HepG2 (cell line): ENCODE results near the gene RSKR. TPM values are rescaled to one million over a fixed set of nuclear protein-coding genes. Genes with fewer than 3 reads are reported as not detected.

ENCODE experiments used
- ATAC-seq: fragments of 200-7000 bp; cut with Tn5 transposase; 3 replicates; pipeline ENCODE4 v1.9.1; 2020; ENCODE audit warnings: mild to moderate bottlenecking, moderate library complexity
- BruUV-seq: library from RNA; stranded (reverse); fragments of 400-500 nt; replicated peaks from 2 replicates; lab custom pipeline; 2021; lab: Mats Ljungman, UMichigan
- CTCF ChIA-PET: fragments of 300-600 bp; formaldehyde crosslinking; extraction: SDS; loops from one replicate; lab custom pipeline; 2021; ENCODE audit warnings: low total read pairs, inconsistent platforms, low intra/inter-chr PET ratio; lab: Yijun Ruan, JAX
- POLR2A ChIA-PET: fragments of 350-600 bp; sonication (Branson Sonifier 250); formaldehyde crosslinking; loops from one replicate; lab custom pipeline; 2020; ENCODE audit warnings: antibody characterized with exemption, inconsistent platforms; lab: Yijun Ruan, JAX
- DNase-seq: peaks from one replicate; pipeline ENCODE4 v3.0.0-alpha.2; 2015; ENCODE audit warnings: low spot score
- FAIRE-seq: peaks from 3 replicates; lab custom pipeline; 2011; peaks lifted over from hg19 to GRCh38; lab: Jason Lieb, UNC
- H2AFZ ChIP-seq: one replicate; pipeline ENCODE4 v1.6.1; 2011; ENCODE audit warnings: low read length, inconsistent platforms
- H3K27ac ChIP-seq: fragments of 300-600 bp; 3 replicates; pipeline ENCODE4 v1.8.0; 2011; ENCODE audit warnings: mixed run types, mild to moderate bottlenecking, mixed read lengths, low read length, inconsistent platforms; ENCODE audit not compliant: insufficient read depth; ENCODE audit errors: extremely low read length
- H3K27me3 ChIP-seq, 2 experiments: fragments of 200-600 bp in 1 of 2; 2 replicates in 1 of 2; 3 replicates in 1 of 2; pipeline versions ENCODE4 v1.6.0 to v1.8.0; 2011; ENCODE audit warnings: low read length in 2 of 2, mild to moderate bottlenecking in 2 of 2, moderate library complexity in 2 of 2, inconsistent platforms in 1 of 2; ENCODE audit not compliant: insufficient read depth in 2 of 2, control insufficient read depth in 1 of 2
- H3K36me3 ChIP-seq, 2 experiments: fragments of 200-600 bp in 1 of 2; replicated peaks in 1 of 2; 2 replicates in 1 of 2; 3 replicates in 1 of 2; pipeline versions ENCODE4 v1.5.1 to v1.8.0; 2011; ENCODE audit warnings: low read length in 2 of 2, inconsistent platforms in 1 of 2; ENCODE audit not compliant: insufficient read depth in 2 of 2, control insufficient read depth in 1 of 2
- H3K4me1 ChIP-seq: 2 replicates; pipeline ENCODE4 v1.5.1; 2012; ENCODE audit warnings: low read length, inconsistent platforms; ENCODE audit not compliant: insufficient read depth
- H3K4me2 ChIP-seq: 2 replicates; pipeline ENCODE4 v1.6.0; 2011; ENCODE audit warnings: low read depth, low read length, inconsistent platforms
- H3K4me3 ChIP-seq, 3 experiments: fragments of 200-600 bp in 1 of 3; sonication (generic), shearing (Covaris generic) in 1 of 3; replicated peaks in 1 of 3; 2 replicates each; pipeline ENCODE4 v1.5.1; 2011 to 2016; ENCODE audit warnings: low read length in 3 of 3, inconsistent platforms in 2 of 3, low read depth in 2 of 3, mild to moderate bottlenecking in 2 of 3, control low read depth in 1 of 3, mixed read lengths in 1 of 3; ENCODE audit not compliant: insufficient read depth in 1 of 3
- H3K79me2 ChIP-seq: one replicate; pipeline ENCODE4 v1.6.1; 2011; ENCODE audit warnings: low read length, inconsistent platforms; ENCODE audit not compliant: insufficient read depth
- H3K9ac ChIP-seq: 2 replicates; pipeline ENCODE4 v1.6.0; 2011; ENCODE audit warnings: mild to moderate bottlenecking, low read depth, low read length, inconsistent platforms; ENCODE audit not compliant: insufficient read depth
- H3K9me3 ChIP-seq: 2 replicates; pipeline ENCODE4 v1.5.1; 2012; ENCODE audit warnings: mild to moderate bottlenecking, low read length
- H4K20me1 ChIP-seq: 2 replicates; pipeline ENCODE4 v1.6.0; 2011; ENCODE audit warnings: inconsistent platforms, mild to moderate bottlenecking, low read length, moderate library complexity; ENCODE audit not compliant: insufficient read depth
- CCDC6 ChIP-seq: sonication (generic); formaldehyde crosslinking; IDR thresholded peaks from 2 replicates; pipeline ENCODE4 v1.8.1; 2022; ENCODE audit warnings: mild to moderate bottlenecking, missing genetic modification reagents, moderate library complexity
- CTCF ChIP-seq: sonication (generic); formaldehyde crosslinking; IDR thresholded peaks from 2 replicates; pipeline ENCODE4 v1.5.0; 2020; ENCODE audit warnings: mild to moderate bottlenecking, missing genetic modification reagents, moderate library complexity
- MIXL1 ChIP-seq: IDR thresholded peaks from 2 replicates; pipeline ENCODE4 v1.6.1; 2016
- POLR2G ChIP-seq: fragments of 200-400 bp; formaldehyde crosslinking; IDR thresholded peaks from 2 replicates; pipeline ENCODE4 v1.6.1; 2018; ENCODE audit warnings: mild to moderate bottlenecking, low read depth, low read length, moderate library complexity
- RAD21 ChIP-seq: fragments of 450-650 bp; formaldehyde crosslinking; IDR thresholded peaks from 2 replicates; pipeline ENCODE4 v1.5.0; 2020; ENCODE audit warnings: mild to moderate bottlenecking
- SMC3 ChIP-seq: IDR thresholded peaks from 2 replicates; pipeline ENCODE4 v1.6.1; 2011; ENCODE audit warnings: low read length, improper control_type of control experiment
- STAG1 ChIP-seq: sonication (generic); formaldehyde crosslinking; IDR thresholded peaks from 2 replicates; pipeline ENCODE4 v1.4.0; 2020; ENCODE audit warnings: missing genetic modification reagents
- ZNF101 ChIP-seq: sonication (generic); formaldehyde crosslinking; IDR thresholded peaks from 2 replicates; pipeline ENCODE4 v1.4.0; 2020; ENCODE audit warnings: mild to moderate bottlenecking, low read depth, missing genetic modification reagents, borderline replicate concordance
- WGBS: methylation state at CpG from one replicate; pipeline ENCODE4 v1.1.6; 2017; ENCODE audit warnings: low lambda C conversion rate; 5-methylcytosine and 5-hydroxymethylcytosine counted together
- in situ Hi-C: cut with HindIII; loops from 2 replicates; pipeline ENCODE4 v1.10.0; 2017; ENCODE audit warnings: low pct_unique_long_range_greater_than_20kb; ENCODE audit not compliant: extremely low pct_ligation_motif_present
- intact Hi-C: fragments of 100-400 bp; cut with micrococcal nuclease; formaldehyde crosslinking; loops from one replicate; pipeline ENCODE4 v1.10.0; 2022; ENCODE audit not compliant: unreplicated experiment
- polyA plus RNA-seq, 8 experiments: library from polyadenylated mRNA; depleted of rRNA in 3 of 8; stranded (reverse) in 7 of 8; unstranded in 1 of 8; fragments of >200 nt; fragmentation: Illumina TruSeq in 4 of 8; extraction: Trizol in 4 of 8; gene quantifications; 2 replicates each; pipeline versions ENCODE4 v1.2.1 to v1.2.3, GENCODE V29; 2011 to 2016; ENCODE audit warnings: low read depth in 4 of 8, missing spikeins in 1 of 8, mixed read lengths in 1 of 8; ENCODE audit not compliant: insufficient read depth in 1 of 8
- total RNA-seq, 5 experiments: library from RNA; depleted of rRNA; stranded (reverse); fragments of >200 nt; fragmentation: Illumina TruSeq; extraction: Trizol; gene quantifications; 2 replicates each; pipeline ENCODE4 v1.2.3, GENCODE V29; 2016; ENCODE audit warnings: low read depth in 1 of 5
- TF ChIP-seq, protein P1 (sequence below): IDR thresholded peaks from 2 replicates; pipeline ENCODE4 v1.6.1; 2016; ENCODE audit warnings: low read depth
- TF ChIP-seq, protein P2 (sequence below): sonication (generic); formaldehyde crosslinking; conservative IDR thresholded peaks from 2 replicates; pipeline ENCODE4 v1.4.0; 2020; ENCODE audit warnings: missing genetic modification reagents

The RSKR gene
- total and polyA plus RNA-seq, 2 of the 13 experiments (the other 11 are each of a cell fraction or from before 2014, with no cell fraction given) = 5.0 to 10.4 TPM

DNA sequence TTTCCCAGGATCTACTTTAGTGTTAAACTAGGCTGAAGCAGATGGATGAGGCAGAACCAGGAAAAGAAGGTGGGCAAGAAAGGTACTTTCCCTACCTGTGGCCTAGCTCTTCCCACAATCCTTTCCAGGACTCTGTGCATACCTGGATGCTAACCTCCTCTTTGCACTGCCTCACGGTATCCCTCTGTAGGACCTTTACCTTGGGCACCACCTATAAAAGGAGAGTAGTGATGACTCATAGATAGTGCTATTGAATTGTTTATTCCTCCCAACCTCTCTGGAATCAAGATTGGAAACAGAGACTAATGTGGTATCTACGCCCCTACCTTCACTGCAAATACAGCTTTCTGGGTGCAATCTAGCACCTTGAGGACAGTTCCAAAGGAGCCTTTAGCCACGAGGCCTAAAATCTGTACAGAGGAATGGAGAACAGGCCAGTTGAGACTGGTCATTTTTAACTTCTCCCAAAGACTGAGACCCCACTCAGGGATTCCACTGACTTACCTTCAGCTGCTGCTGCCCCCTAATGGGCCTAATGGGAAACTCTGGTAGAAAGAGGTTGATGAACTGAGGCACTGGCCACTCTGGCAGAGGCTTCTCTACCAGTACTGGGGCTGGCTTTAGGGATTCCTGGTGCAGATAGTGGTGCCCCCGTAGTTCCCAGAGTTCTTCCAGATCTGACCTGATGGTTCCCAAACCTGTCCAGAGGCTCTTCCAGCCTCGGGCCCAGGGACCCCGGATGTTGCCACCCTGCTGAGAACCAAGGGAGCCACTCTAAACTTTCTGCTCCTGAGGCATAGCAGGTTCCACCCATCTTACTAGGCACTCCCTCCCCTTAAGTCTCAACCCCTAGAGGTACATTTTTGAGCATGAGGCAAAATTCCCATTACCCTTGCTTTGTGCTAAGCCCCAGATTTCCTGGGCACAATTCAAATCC lies 781 bp downstream of the RSKR start:
- Histone ChIP-seq H2AFZ (no peak overlapping the region), H3K4me1 (no peaks in the 10 kb centered on the region), H3K9ac (no peak overlapping the region), H3K4me2 (no peak overlapping the region), H3K9me3 (no peaks in the 10 kb centered on the region), H3K79me2 (no peaks in the 10 kb centered on the region), H3K27me3 (no peaks in the 10 kb centered on the region), H3K4me3 (no peak overlapping the region), H3K27ac (no peak overlapping the region)
- peak; percentile 81 for ATAC-seq
- 78% methylated on average over 6 of the region's 6 CpGs for WGBS
- peak; percentile 49 for FAIRE-seq
- BruUV-seq = no TSS peak
- intact Hi-C loops = loop anchor here (1.0 to 2.0 kb wide), 2 partner anchors 64 to 119 kb away; no protein-coding TSS in a partner anchor
- ChIA-PET CTCF (interaction anchor here (0.8 to 1.3 kb wide), 3 partner anchors 65 to 119 kb away, joined by 4 to 5 read pairs (median 5); no protein-coding TSS in a partner anchor), POLR2A (interaction anchor here (0.5 to 1.6 kb wide), 3 partner anchors 11 to 62 kb away, joined by 3 to 5 read pairs (median 3); no protein-coding TSS in a partner anchor)
- DNase-seq = peak; percentile 52
- TF ChIP-seq MIXL1 (CRISPR knock-in tag) (peak; percentile 40; the same call in 1 of the 2 replicates), STAG1 (CRISPR knock-in tag) (peak; percentile 71), CCDC6 (no peak), CTCF (CRISPR knock-in tag) (peak; percentile 79), ZNF101 (CRISPR knock-in tag) (no peak), SMC3 (peak; percentile 42; the same call in 1 of the 2 replicates), RAD21 (CRISPR knock-in tag) (peak; percentile 38; the same call in 1 of the 2 replicates), POLR2G (peak; percentile 31; the same call in 1 of the 2 replicates)
- TF ChIP-seq, protein P1, sequence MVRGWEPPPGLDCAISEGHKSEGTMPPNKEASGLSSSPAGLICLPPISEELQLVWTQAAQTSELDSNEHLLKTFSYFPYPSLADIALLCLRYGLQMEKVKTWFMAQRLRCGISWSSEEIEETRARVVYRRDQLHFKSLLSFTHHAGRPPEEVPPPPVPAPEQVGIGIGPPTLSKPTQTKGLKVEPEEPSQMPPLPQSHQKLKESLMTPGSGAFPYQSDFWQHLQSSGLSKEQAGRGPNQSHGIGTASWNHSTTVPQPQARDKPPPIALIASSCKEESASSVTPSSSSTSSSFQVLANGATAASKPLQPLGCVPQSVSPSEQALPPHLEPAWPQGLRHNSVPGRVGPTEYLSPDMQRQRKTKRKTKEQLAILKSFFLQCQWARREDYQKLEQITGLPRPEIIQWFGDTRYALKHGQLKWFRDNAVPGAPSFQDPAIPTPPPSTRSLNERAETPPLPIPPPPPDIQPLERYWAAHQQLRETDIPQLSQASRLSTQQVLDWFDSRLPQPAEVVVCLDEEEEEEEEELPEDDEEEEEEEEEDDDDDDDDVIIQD = peak; percentile 47; the same call in 1 of the 2 replicates
- TF ChIP-seq, protein P2, sequence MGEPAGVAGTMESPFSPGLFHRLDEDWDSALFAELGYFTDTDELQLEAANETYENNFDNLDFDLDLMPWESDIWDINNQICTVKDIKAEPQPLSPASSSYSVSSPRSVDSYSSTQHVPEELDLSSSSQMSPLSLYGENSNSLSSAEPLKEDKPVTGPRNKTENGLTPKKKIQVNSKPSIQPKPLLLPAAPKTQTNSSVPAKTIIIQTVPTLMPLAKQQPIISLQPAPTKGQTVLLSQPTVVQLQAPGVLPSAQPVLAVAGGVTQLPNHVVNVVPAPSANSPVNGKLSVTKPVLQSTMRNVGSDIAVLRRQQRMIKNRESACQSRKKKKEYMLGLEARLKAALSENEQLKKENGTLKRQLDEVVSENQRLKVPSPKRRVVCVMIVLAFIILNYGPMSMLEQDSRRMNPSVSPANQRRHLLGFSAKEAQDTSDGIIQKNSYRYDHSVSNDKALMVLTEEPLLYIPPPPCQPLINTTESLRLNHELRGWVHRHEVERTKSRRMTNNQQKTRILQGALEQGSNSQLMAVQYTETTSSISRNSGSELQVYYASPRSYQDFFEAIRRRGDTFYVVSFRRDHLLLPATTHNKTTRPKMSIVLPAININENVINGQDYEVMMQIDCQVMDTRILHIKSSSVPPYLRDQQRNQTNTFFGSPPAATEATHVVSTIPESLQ (CRISPR knock-in tag) = no peak
- TF ChIP-seq, all 625 proteins: peak for 7
- Histone ChIP-seq H4K20me1 (no peaks in the 10 kb centered on the region), H3K36me3 (peaks cover 29 to 47% of the 10 kb centered on the region in 2 experiments; a peak in 4 of 5 replicates)
- in situ Hi-C loops = loop anchor here (5.0 kb wide), 1 partner anchor 121 kb away; no protein-coding TSS in a partner anchor
